ENCODE data around the gene ZNF718. TPM values are rescaled to one million over a fixed set of nuclear protein-coding genes. Genes with fewer than 3 reads are reported as not detected.
A peak's percentile ranks its signal among the peaks of the same experiment; 100 is the strongest.

The ZNF718 gene
- total and polyA plus RNA-seq, 2 of the 13 experiments (the other 11 are each of a cell fraction or from before 2014, with no cell fraction given), result not detected

DNA sequence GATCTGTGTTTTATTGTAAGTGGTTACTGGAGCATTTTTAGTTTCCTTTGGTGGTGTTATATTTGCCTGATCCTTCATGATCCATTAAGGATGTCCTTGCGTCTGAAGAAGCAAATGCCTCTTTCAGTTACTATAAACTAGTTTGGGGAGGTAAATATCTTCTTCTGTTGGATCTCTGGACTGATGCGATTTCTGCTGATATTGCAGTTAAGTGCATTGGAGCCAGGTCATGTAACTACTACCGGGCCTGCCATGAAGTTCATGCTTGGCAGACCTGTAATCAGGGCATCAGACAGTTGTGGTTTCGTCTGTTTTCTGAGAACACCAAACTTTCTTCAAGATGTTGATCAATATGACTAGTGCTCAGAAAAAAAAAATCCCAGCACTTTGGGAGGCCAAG lies 22.9 kb downstream of the ZNF718 start:
- ChIA-PET CTCF (ENCODE audit: low intra/inter-chr PET ratio, low total read pairs) (no interaction called here), POLR2A (no interaction called here)
- H4K20me1 ChIP-seq (ENCODE audit: insufficient read depth, low read length), result no peaks in the 10 kb centered on the region
- no peak for ATAC-seq
- intact Hi-C loops (cut with micrococcal nuclease; ENCODE audit: unreplicated experiment), result no loop called here
- no peak overlapping the region for H2AFZ ChIP-seq (ENCODE audit: low read length)
- H3K9ac ChIP-seq (ENCODE audit: insufficient read depth, low read depth, low read length), result no peak overlapping the region
- no peaks in the 10 kb centered on the region for H3K79me2 ChIP-seq (ENCODE audit: insufficient read depth, low read length)
- H3K4me2 ChIP-seq (ENCODE audit: low read depth, low read length), result no peak overlapping the region
- no peak overlapping the region for H3K27ac ChIP-seq (ENCODE audit: extremely low read length, insufficient read depth, low read length)
- in situ Hi-C loops (cut with HindIII; ENCODE audit: extremely low pct_ligation_motif_present, low pct_unique_long_range_greater_than_20kb), result no loop called here
- no peaks in the 10 kb centered on the region for H3K4me1 ChIP-seq (ENCODE audit: insufficient read depth, low read length)
- TF ChIP-seq AKAP8 (CRISPR knock-in tag; IDR thresholded peaks at IDR 0.05) (no peak), MAFK (conservative IDR thresholded peaks at IDR 0.05 in 1 of 2, IDR thresholded peaks at IDR 0.05 in 1 of 2; ENCODE audit: low read length in 2 of 2) (peak; percentile 66 to 85), MAFF (IDR thresholded peaks at IDR 0.05; ENCODE audit: low read depth, low read length) (peak; percentile 66)
- FAIRE-seq, result no peak
- H3K4me3 ChIP-seq (replicated peaks in 1 of 3; ENCODE audit: insufficient read depth in 1 of 3, low read depth in 2 of 3, low read length in 3 of 3), result no peak overlapping the region
- DNase-seq (ENCODE audit: low spot score), result no peak
- no peaks in the 10 kb centered on the region for H3K27me3 ChIP-seq (ENCODE audit: control insufficient read depth in 1 of 2, insufficient read depth in 2 of 2, low read length in 2 of 2)
- 19% methylated on average over 4 of the region's 4 CpGs for WGBS (ENCODE audit: low lambda C conversion rate)
- no peaks in the 10 kb centered on the region for H3K36me3 ChIP-seq (replicated peaks in 1 of 2; ENCODE audit: control insufficient read depth in 1 of 2, insufficient read depth in 2 of 2, low read length in 2 of 2)
- peaks cover 79% of the 10 kb centered on the region for H3K9me3 ChIP-seq (ENCODE audit: low read length)
- no TSS peak for BruUV-seq (replicated peaks)

DNA sequence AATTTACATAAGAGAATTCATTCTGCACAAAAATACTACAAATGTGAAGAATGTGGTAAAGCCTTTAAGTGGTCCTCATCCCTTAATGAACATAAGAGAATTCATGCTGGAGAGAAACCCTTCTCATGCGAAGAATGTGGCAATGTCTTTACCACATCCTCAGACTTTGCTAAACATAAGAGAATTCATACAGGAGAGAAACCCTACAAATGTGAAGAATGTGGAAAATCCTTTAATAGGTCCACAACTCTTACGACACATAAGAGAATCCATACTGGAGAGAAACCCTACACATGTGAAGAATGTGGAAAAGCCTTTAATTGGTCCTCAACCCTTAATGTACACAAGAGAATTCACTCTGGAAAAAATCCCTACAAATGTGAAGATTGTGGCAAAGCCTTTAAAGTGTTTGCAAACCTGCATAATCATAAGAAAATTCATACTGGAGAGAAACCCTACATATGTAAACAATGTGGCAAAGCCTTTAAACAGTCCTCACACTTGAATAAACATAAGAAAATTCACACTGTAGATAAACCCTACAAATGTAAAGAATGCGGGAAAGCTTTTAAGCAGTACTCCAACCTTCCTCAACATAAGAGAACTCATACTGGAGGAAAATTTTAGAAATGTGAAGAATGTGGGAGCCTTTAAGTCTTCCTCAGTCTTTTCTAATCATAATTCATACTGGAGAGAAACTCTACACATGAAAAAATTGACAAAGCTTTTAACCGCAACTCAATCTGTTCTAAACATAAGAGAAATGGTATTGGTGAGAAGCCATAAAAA lies 37.4 kb downstream of the ZNF718 start:
- 52% methylated on average over 4 of the region's 4 CpGs for WGBS (ENCODE audit: low lambda C conversion rate)
- FAIRE-seq (no peak), ATAC-seq (no peak), DNase-seq (ENCODE audit: low spot score) (no peak)
- Histone ChIP-seq H3K27ac (ENCODE audit: extremely low read length, insufficient read depth, low read length) (no peak overlapping the region), H3K9me3 (ENCODE audit: low read length) (peaks cover 72% of the 10 kb centered on the region), H3K27me3 (ENCODE audit: control insufficient read depth in 1 of 2, insufficient read depth in 2 of 2, low read length in 2 of 2) (no peaks in the 10 kb centered on the region), H3K36me3 (replicated peaks in 1 of 2; ENCODE audit: control insufficient read depth in 1 of 2, insufficient read depth in 2 of 2, low read length in 2 of 2) (no peaks in the 10 kb centered on the region), H2AFZ (ENCODE audit: low read length) (no peak overlapping the region), H3K4me1 (ENCODE audit: insufficient read depth, low read length) (no peaks in the 10 kb centered on the region), H3K79me2 (ENCODE audit: insufficient read depth, low read length) (no peaks in the 10 kb centered on the region), H3K9ac (ENCODE audit: insufficient read depth, low read depth, low read length) (no peak overlapping the region), H4K20me1 (ENCODE audit: insufficient read depth, low read length) (no peaks in the 10 kb centered on the region), H3K4me2 (ENCODE audit: low read depth, low read length) (no peak overlapping the region), H3K4me3 (replicated peaks in 1 of 3; ENCODE audit: insufficient read depth in 1 of 3, low read depth in 2 of 3, low read length in 3 of 3) (no peak overlapping the region)
- no TSS peak for BruUV-seq (replicated peaks)
- intact Hi-C loops (cut with micrococcal nuclease; ENCODE audit: unreplicated experiment), result no loop called here
- in situ Hi-C loops (cut with HindIII; ENCODE audit: extremely low pct_ligation_motif_present, low pct_unique_long_range_greater_than_20kb), result no loop called here
- POLR2A ChIA-PET, result no interaction called here
- CTCF ChIA-PET (ENCODE audit: low intra/inter-chr PET ratio, low total read pairs), result no interaction called here
- TF ChIP-seq ZNF746 (CRISPR knock-in tag; IDR thresholded peaks at IDR 0.05) (no peak), YEATS4 (CRISPR knock-in tag; IDR thresholded peaks at IDR 0.05; ENCODE audit: borderline replicate concordance) (no peak), ZNF567 (CRISPR knock-in tag; IDR thresholded peaks at IDR 0.05; ENCODE audit: borderline replicate concordance) (no peak), KLF16 (CRISPR knock-in tag; IDR thresholded peaks at IDR 0.05) (no peak), ZNF484 (CRISPR knock-in tag; IDR thresholded peaks at IDR 0.05; ENCODE audit: borderline replicate concordance, low read depth) (no peak), ZFX (CRISPR knock-in tag; IDR thresholded peaks at IDR 0.05; ENCODE audit: low read depth) (no peak)
- TF ChIP-seq, protein P1, sequence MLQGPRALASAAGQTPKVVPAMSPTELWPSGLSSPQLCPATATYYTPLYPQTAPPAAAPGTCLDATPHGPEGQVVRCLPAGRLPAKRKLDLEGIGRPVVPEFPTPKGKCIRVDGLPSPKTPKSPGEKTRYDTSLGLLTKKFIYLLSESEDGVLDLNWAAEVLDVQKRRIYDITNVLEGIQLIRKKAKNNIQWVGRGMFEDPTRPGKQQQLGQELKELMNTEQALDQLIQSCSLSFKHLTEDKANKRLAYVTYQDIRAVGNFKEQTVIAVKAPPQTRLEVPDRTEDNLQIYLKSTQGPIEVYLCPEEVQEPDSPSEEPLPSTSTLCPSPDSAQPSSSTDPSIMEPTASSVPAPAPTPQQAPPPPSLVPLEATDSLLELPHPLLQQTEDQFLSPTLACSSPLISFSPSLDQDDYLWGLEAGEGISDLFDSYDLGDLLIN (CRISPR knock-in tag; IDR thresholded peaks at IDR 0.05; ENCODE audit: borderline replicate concordance), result no peak
- TF ChIP-seq, protein P2, sequence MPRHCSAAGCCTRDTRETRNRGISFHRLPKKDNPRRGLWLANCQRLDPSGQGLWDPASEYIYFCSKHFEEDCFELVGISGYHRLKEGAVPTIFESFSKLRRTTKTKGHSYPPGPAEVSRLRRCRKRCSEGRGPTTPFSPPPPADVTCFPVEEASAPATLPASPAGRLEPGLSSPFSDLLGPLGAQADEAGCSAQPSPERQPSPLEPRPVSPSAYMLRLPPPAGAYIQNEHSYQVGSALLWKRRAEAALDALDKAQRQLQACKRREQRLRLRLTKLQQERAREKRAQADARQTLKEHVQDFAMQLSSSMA (CRISPR knock-in tag; IDR thresholded peaks at IDR 0.05), result no peak
